Keratinocyte (primary cell): ENCODE results near the gene TDRD10. TPM values are rescaled to one million over a fixed set of nuclear protein-coding genes. Genes with fewer than 3 reads are reported as not detected.

Source experiments
- DNase-seq: peaks from one replicate; pipeline ENCODE4 v3.0.0-alpha.2; 2011; ENCODE audit warnings: low read depth, missing footprints, low spot score
- FAIRE-seq: peaks from 2 replicates; lab custom pipeline; 2011; peaks lifted over from hg19 to GRCh38; lab: Jason Lieb, UNC
- H2AFZ ChIP-seq: 2 replicates; pipeline ENCODE4 v1.6.0; 2012; ENCODE audit warnings: low read length, control low read depth, inconsistent platforms; ENCODE audit not compliant: control insufficient read depth
- H3K27ac ChIP-seq: 2 replicates; pipeline ENCODE4 v1.5.1; 2011; ENCODE audit warnings: low read length; ENCODE audit not compliant: control insufficient read depth, insufficient read depth
- H3K27me3 ChIP-seq: 3 replicates; pipeline ENCODE4 v1.6.0; 2011; ENCODE audit warnings: low read length; ENCODE audit not compliant: control insufficient read depth, insufficient read depth; ENCODE audit errors: extremely low read depth
- H3K36me3 ChIP-seq, 2 experiments: 2 replicates in 1 of 2; 3 replicates in 1 of 2; pipeline ENCODE4 v1.5.1; 2011; ENCODE audit warnings: low read length in 2 of 2, mild to moderate bottlenecking in 1 of 2; ENCODE audit not compliant: control insufficient read depth in 2 of 2, insufficient read depth in 2 of 2; ENCODE audit errors: extremely low read depth in 1 of 2
- H3K4me1 ChIP-seq: 3 replicates; pipeline ENCODE4 v1.5.1; 2011; ENCODE audit warnings: low read length; ENCODE audit not compliant: control insufficient read depth, insufficient read depth; ENCODE audit errors: extremely low read depth
- H3K4me2 ChIP-seq: 3 replicates; pipeline ENCODE4 v1.6.0; 2011; ENCODE audit warnings: low read depth, low read length; ENCODE audit not compliant: control insufficient read depth, insufficient read depth; ENCODE audit errors: extremely low read depth
- H3K4me3 ChIP-seq, 3 experiments: fragments of 200-600 bp in 1 of 3; sonication (generic) in 1 of 3; 2 replicates in 2 of 3; 3 replicates in 1 of 3; pipeline ENCODE4 v1.5.1; 2011 to 2016; ENCODE audit warnings: low read length in 3 of 3, mild to moderate bottlenecking in 3 of 3, control low read depth in 2 of 3, inconsistent platforms in 1 of 3, low read depth in 1 of 3, mixed read lengths in 1 of 3, mixed run types in 1 of 3, moderate library complexity in 1 of 3; ENCODE audit not compliant: control insufficient read depth in 2 of 3, insufficient read depth in 2 of 3; ENCODE audit errors: extremely low read depth in 1 of 3
- H3K79me2 ChIP-seq: 2 replicates; pipeline ENCODE4 v1.6.0; 2012; ENCODE audit warnings: low read length; ENCODE audit not compliant: control insufficient read depth, insufficient read depth
- H3K9ac ChIP-seq: 3 replicates; pipeline ENCODE4 v1.6.0; 2011; ENCODE audit warnings: low read length; ENCODE audit not compliant: control insufficient read depth, insufficient read depth; ENCODE audit errors: extremely low read depth
- H3K9me1 ChIP-seq: 3 replicates; pipeline ENCODE4 v1.6.0; 2011; ENCODE audit warnings: low read length; ENCODE audit not compliant: control insufficient read depth, insufficient read depth; ENCODE audit errors: extremely low read depth
- H3K9me3 ChIP-seq: 2 replicates; pipeline ENCODE4 v1.5.1; 2012; ENCODE audit warnings: low read depth, low read length; ENCODE audit not compliant: control insufficient read depth
- H4K20me1 ChIP-seq: 3 replicates; pipeline ENCODE4 v1.6.0; 2011; ENCODE audit warnings: low read length; ENCODE audit not compliant: control insufficient read depth, insufficient read depth; ENCODE audit errors: extremely low read depth
- CTCF ChIP-seq, 3 experiments: IDR thresholded peaks in 1 of 3; conservative IDR thresholded peaks in 1 of 3; optimal IDR thresholded peaks in 1 of 3; 2 replicates in 2 of 3; 3 replicates in 1 of 3; pipeline versions ENCODE3 to v1.5.1; 2011; ENCODE audit warnings: low read length in 3 of 3, mild to moderate bottlenecking in 3 of 3, moderate library complexity in 2 of 3, control low read depth in 1 of 3, inconsistent platforms in 1 of 3; ENCODE audit not compliant: insufficient read depth in 2 of 3; ENCODE audit errors: extremely low read depth in 1 of 3
- EZH2 ChIP-seq: IDR thresholded peaks from one replicate; pipeline ENCODE4 v1.6.1; 2012; ENCODE audit warnings: inconsistent platforms, mild to moderate bottlenecking, low read length, moderate library complexity
- dilution Hi-C: fragments of 300-500 bp; cut with MboI; formaldehyde crosslinking; loops from one replicate; pipeline ENCODE4 v1.7.0; 2020; ENCODE audit warnings: low sequenced_read_pairs; ENCODE audit not compliant: extremely low pct_ligation_motif_present
- polyA plus RNA-seq, 5 experiments: library from polyadenylated mRNA; depleted of rRNA in 3 of 5; stranded (reverse) in 3 of 5; stranded (forward) in 1 of 5; unstranded in 1 of 5; fragments of >200 nt; gene quantifications; 1 replicate in 1 of 5; 2 replicates in 3 of 5; 3 replicates in 1 of 5; pipeline versions ENCODE4 v1.2.1 to v1.2.3, GENCODE V29; 2011 to 2012; ENCODE audit warnings: missing spikeins in 2 of 5, low read depth in 1 of 5, low replicate concordance in 1 of 5

TDRD10 gene
- polyA plus RNA-seq, 1 donor (not counting 4 experiments of a cell fraction or from before 2014, with no cell fraction given) = not detected

- no peak for FAIRE-seq
- H3K27me3 ChIP-seq = no peaks in the 10 kb centered on the region
These were observed 19.7 kb downstream of the TDRD10 start for GRCh38 chr1:154521695-154522094.

GRCh38 chr1:154524881-154525280 is 22.9 kb downstream of the TDRD10 start:
- no peaks in the 10 kb centered on the region for H4K20me1 ChIP-seq
- H3K4me3 ChIP-seq = no peak overlapping the region
- H3K4me2 ChIP-seq = no peak overlapping the region
- no peak for FAIRE-seq
- no peak overlapping the region for H2AFZ ChIP-seq
- H3K4me1 ChIP-seq = peaks cover 4% of the 10 kb centered on the region
- H3K9me3 ChIP-seq = no peaks in the 10 kb centered on the region
- H3K9ac ChIP-seq = no peak overlapping the region
- dilution Hi-C loops = no loop called here
- H3K79me2 ChIP-seq = no peaks in the 10 kb centered on the region
- no peaks in the 10 kb centered on the region for H3K27me3 ChIP-seq
- no peak for TF ChIP-seq EZH2
- TF ChIP-seq CTCF (optimal IDR thresholded peaks at IDR 0.05 in 1 of 3, IDR thresholded peaks at IDR 0.05 in 1 of 3, conservative IDR thresholded peaks at IDR 0.05 in 1 of 3; ENCODE audit: extremely low read depth in 1 of 3, insufficient read depth in 2 of 3, low read length in 3 of 3) = no peak
- no peak for DNase-seq
- no peaks in the 10 kb centered on the region for H3K9me1 ChIP-seq
- no peak overlapping the region for H3K27ac ChIP-seq
- no peaks in the 10 kb centered on the region for H3K36me3 ChIP-seq

More at GRCh38 chr1:154521695-154522094, 19.7 kb downstream of the TDRD10 start:
- no peak overlapping the region for H3K9ac ChIP-seq
- H3K4me3 ChIP-seq = no peak overlapping the region
- H3K79me2 ChIP-seq = no peaks in the 10 kb centered on the region
- H3K27ac ChIP-seq = no peak overlapping the region
- H3K9me1 ChIP-seq = no peaks in the 10 kb centered on the region
- H3K9me3 ChIP-seq = no peaks in the 10 kb centered on the region
- no peak overlapping the region for H2AFZ ChIP-seq
- TF ChIP-seq EZH2 = no peak
- TF ChIP-seq CTCF (optimal IDR thresholded peaks at IDR 0.05 in 1 of 3, IDR thresholded peaks at IDR 0.05 in 1 of 3, conservative IDR thresholded peaks at IDR 0.05 in 1 of 3; ENCODE audit: extremely low read depth in 1 of 3, insufficient read depth in 2 of 3, low read length in 3 of 3) = no peak
- H3K4me2 ChIP-seq = no peak overlapping the region
- dilution Hi-C loops = no loop called here
- H3K36me3 ChIP-seq = no peaks in the 10 kb centered on the region
- H3K4me1 ChIP-seq = peaks cover 12% of the 10 kb centered on the region
- no peaks in the 10 kb centered on the region for H4K20me1 ChIP-seq
- DNase-seq = no peak
